Colon (tissue), 2 donors: Measurements from ENCODE around the gene BICDL1.

Experiments
- FAIRE-seq: peaks from 2 replicates; lab custom pipeline; 2012; peaks lifted over from hg19 to GRCh38; lab: Jason Lieb, UNC
- donor health status: control.
- donor health status: control.

BICDL1 gene

DNA sequence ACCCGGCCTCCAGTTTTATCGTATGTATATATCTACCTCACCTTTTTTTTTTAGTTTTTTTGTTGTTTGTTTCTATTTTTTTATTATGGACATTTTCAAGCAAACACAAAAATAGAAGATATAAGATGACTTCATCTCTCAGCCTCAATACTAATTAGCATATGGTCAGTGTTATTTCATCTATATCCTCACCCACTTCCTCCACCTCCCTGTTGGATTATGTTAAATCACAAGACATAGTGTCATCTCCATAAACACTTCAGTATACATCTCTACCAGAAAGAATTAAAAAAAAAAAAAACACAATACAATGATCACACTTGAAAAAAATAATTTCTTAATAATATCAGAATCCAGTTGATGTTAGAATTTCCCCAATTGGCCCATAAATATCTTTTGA is 92.6 kb downstream of the BICDL1 start:
- FAIRE-seq = no peak

DNA sequence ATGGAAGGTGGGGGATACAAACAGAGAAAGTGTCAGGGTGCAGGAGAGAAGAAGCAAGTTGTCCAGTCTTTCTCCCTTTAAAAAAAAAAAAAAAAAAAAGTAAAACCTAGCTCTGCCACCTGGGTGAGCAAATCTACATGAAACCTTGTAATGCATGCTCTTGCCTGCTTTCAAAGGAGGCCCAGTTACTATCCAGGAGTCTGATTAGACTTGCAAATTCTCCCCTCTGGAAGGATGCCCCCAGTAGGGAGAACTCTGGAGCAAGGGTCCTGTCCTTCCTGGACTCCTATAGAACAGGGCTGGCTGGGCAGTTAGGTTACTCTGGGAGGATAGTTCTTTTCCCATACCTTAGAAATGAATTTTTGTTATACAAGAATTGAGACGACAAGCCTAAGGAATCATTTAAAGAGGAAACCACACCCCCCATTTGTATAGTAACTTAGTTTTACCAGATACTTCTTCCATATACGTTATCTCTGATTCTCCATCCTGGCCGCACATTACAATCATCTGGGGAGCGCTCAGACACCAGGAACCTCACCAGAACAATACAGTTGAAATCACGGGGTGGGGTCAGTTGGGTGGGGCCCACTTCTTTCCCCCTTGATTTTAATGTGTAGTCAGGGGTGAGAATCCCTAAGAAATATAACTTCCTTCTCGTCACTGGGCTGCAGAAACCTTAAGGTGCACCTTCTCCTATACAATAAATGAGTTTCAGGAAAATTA is 97.0 kb downstream of the BICDL1 start:
- no peak for FAIRE-seq

DNA sequence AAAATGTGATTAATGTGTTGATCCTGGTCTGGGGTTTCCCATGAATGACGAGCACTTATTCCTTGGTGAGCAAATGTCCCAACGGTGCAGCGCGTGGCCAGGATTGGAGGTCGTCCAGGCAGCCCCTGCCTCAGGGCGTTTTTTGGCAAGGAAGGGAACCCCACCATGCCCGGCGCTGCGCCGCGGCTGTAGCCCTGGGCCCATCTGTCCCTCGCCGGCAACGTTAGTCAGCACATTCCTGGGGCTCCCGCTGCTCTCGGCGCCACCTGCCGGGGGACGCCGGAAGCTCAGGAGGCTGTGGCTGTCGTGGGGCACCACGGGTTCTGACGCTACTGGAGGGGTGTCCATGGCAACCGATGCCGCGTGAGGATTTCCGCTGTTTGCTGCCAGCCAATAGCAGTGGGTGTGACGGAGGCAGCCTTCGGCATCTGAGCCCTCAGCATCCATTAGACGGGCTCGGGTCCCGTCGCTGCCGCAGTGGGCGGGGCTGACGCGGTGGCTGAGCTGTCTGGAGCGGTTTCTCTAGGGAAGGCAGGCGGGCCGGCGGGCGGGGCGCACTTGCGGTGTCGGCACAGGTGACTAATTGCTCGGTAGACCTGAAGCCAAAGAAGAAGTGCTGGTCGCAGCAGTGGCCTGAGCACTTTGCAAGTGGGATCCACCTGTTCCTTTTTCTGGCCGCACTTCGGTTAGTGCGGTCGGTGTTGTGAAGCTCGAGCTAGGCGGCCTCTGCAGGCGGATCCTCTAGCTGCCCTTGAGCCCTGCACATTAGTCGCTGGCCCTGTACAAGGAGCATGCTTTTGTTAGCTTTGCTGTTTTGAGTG is 98.0 kb downstream of the BICDL1 start:
- no peak for FAIRE-seq

GRCh38 chr12:120089105-120089504 is 100.1 kb downstream of the BICDL1 start:
- no peak for FAIRE-seq

- no peak for FAIRE-seq
These were observed 100.8 kb downstream of the BICDL1 start for GRCh38 chr12:120089796-120090195.

DNA sequence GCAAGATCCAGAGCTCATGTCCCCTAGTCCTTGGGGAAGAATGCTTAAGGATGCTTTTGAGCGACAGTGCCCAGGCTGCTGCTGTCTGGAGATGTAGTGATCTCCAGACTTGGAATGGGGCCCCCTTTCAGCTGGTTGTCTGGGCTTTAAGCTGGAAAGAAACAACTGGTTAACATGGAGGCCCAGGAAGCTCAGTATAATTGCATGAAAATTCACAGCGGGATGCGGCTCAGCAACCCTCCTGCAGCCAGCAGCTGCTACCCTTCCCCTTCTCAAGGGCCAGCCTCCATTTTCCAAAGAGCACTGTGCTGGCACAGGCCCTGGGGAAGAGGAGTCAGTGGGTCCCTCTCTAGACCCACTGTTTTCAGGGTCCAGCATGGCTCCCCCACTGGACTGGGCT is 101.2 kb downstream of the BICDL1 start:
- no peak for FAIRE-seq

- FAIRE-seq = no peak
These were observed 101.7 kb downstream of the BICDL1 start for GRCh38 chr12:120090626-120091295.

GRCh38 chr12:120091371-120092090 is 102.5 kb downstream of the BICDL1 start:
- no peak for FAIRE-seq

DNA sequence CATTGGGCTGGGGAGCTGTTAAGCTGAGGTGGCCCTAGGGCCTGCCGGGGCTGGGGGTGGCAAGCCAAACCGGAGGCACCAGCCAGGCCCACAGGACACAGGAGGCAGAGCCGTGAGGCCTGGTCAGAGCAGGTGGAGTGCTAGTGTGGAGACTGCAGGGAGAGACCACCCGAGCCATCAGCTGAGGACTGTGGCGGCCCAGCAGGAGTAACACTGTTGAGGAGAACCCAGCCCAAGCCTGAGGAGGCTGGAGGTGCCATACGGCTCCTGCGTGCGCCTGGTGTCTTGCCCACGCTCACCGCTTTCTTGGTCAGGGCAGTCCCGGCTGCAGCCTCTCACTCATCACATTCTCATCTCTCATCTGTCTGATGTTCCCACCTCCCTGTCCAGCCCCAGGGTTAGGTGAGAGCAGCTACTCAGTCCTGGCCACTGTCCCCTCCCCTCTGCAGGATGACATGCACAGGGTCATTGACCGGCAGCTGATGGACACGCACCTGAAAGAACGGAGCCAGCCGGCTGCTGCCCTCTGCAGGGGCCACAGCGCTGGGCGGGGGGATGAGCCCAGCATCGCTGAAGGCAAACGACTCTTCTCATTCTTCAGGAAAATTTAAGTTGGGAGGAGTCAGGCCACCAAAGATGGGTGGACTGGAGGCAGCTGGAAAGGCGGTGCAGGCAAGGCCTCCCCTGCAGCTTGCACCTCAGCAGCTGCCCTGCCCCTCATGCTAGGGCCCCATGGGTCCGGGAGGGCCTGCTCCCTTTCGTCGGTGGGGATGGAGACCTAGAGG is 103.7 kb downstream of the BICDL1 start:
- no peak for FAIRE-seq

DNA sequence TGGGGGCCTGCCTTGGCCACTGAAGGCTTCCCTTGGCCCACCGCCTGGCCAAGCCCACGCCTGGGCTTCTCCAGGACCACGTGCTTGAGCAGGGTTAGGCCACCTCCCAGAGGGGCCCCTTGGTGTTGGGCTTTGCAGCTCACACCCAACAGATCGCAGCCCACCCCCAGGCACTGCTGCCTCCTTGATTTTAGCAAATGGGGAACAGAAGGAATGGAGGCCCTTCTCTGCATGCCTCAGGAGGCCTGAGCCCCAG is 104.2 kb downstream of the BICDL1 start:
- no peak for FAIRE-seq

GRCh38 chr12:120093592-120094355 is 104.7 kb downstream of the BICDL1 start:
- no peak for FAIRE-seq

DNA sequence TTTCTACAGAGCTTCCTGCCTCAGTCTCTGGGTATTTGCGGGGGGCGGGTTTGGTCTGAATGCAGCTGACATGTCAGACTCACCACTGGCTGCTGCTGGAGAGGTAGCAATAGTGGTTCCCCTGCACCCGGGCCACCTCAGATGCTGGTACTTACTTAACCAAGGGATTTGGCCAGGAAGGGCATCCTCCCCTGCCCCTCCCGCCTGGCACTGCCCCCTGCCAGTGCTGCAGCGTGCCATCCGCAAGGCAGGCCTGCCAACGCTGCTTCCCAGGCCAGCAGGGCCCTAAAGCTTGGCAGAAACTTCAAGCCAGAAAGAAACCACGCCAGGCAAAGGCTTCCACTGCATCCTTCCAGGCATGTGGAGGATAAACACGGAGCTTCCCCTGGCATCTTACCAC is 105.4 kb downstream of the BICDL1 start:
- no peak for FAIRE-seq

- FAIRE-seq = no peak
These were observed 106.3 kb downstream of the BICDL1 start for GRCh38 chr12:120095331-120095730.

DNA sequence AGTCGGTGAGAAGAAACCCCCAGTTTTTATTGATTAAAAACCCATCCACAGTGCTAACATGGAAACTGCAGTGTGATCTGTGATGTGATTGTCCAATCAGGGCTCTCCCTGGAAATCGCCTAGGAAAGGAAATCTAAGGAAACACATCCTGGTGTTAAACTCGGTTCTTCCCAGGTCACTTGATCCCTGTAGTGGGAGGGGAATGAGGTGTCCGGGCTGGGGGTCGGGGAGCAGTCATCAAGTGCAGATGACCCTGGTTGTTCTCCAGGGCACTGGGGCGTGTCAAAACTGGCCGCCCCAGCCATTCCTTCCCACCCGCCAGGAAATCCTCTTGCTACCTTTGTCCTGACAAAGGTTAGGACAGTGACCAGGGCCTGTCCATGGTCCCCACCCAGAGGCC is 106.7 kb downstream of the BICDL1 start:
- FAIRE-seq = no peak

GRCh38 chr12:120096671-120097202 is 107.7 kb downstream of the BICDL1 start:
- FAIRE-seq = no peak

GRCh38 chr12:120098756-120099470 is 109.9 kb downstream of the BICDL1 start:
- FAIRE-seq = no peak

DNA sequence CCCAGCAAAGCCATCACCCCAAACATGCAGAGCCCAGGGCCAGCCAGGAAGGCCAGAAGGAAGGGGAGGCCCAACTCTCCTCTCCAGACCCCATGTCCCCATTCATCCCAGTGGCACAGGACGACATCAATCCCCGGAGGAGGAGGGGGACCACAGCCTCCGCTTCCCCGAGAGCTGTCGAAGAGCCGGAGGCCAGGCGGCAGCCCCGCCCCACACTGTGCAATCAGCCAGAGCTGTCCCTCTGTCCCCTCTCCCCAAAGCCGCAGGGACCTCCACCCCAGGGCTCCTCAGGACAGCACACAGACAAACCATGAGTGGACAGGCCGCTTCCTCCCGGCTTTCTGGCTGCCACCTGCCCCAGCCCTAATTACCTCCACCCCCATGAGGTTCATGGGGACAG is 110.7 kb downstream of the BICDL1 start:
- no peak for FAIRE-seq

- FAIRE-seq = no peak
These were observed 111.6 kb downstream of the BICDL1 start for GRCh38 chr12:120100630-120101029.

- FAIRE-seq = no peak
These were observed 112.1 kb downstream of the BICDL1 start for GRCh38 chr12:120101182-120101581.

DNA sequence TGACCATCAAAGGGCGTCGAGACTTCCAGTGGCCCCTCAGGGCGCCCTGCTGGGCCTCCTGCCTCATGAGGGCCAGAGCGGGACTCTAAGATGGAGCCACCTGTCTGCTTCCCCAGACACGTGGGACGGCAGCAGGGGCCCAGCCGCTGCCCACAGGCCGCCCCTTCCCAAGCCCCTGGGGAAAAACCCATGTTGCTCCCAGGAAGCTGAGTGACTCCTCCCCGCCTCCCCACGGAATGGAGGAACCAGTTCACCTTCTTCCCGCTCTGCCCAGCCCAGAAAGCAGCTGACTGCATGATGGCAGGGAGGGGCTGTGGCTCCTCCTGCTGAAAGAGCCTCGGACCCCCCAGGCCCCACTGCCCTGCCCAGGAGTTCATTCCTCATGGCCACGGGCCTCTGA is 112.6 kb downstream of the BICDL1 start:
- no peak for FAIRE-seq
